BLaER1 treated with 17β-estradiol and CSF1 and Interleukin-3, amounts not matched to agents 10 nM and 100 nM (cell line): Measurements from ENCODE around the gene SLC22A3.
"Not testable (repeated sequence)": the region's sequence is repeated elsewhere in the genome, so short reads cannot be mapped to it uniquely, and the experiment has no call there.

Experiments
- H3K27ac ChIP-seq, 11 experiments: shearing (Covaris generic); formaldehyde crosslinking; 2 replicates each; pipeline ENCODE4 v1.8.1; 2022
- H3K27me3 ChIP-seq, 11 experiments: shearing (Covaris generic); formaldehyde crosslinking; 2 replicates each; pipeline ENCODE4 v1.8.1; 2022
- H3K36me3 ChIP-seq, 11 experiments: shearing (Covaris generic); formaldehyde crosslinking; 2 replicates each; pipeline ENCODE4 v1.8.1; 2022
- H3K4me1 ChIP-seq, 10 experiments: shearing (Covaris generic); formaldehyde crosslinking; 2 replicates each; pipeline ENCODE4 v1.8.1; 2022
- H3K4me2 ChIP-seq, 11 experiments: shearing (Covaris generic); formaldehyde crosslinking; 2 replicates each; pipeline ENCODE4 v1.8.1; 2022
- H3K4me3 ChIP-seq, 10 experiments: shearing (Covaris generic); formaldehyde crosslinking; 2 replicates each; pipeline ENCODE4 v1.8.1; 2022
- H3K9ac ChIP-seq, 11 experiments: shearing (Covaris generic); formaldehyde crosslinking; 2 replicates each; pipeline ENCODE4 v1.8.1; 2022
- H3K9me3 ChIP-seq, 11 experiments: shearing (Covaris generic); formaldehyde crosslinking; replicated peaks in 1 of 11; 2 replicates each; pipeline ENCODE4 v1.8.1; 2022
- H4K20me1 ChIP-seq, 11 experiments: shearing (Covaris generic); formaldehyde crosslinking; 2 replicates each; pipeline ENCODE4 v1.8.1; 2022
- Cebpa-rat ChIP-seq, 11 experiments: shearing (Covaris generic); IDR thresholded peaks; 2 replicates each; pipeline ENCODE4 v1.8.1; 2022

Gene SLC22A3

DNA sequence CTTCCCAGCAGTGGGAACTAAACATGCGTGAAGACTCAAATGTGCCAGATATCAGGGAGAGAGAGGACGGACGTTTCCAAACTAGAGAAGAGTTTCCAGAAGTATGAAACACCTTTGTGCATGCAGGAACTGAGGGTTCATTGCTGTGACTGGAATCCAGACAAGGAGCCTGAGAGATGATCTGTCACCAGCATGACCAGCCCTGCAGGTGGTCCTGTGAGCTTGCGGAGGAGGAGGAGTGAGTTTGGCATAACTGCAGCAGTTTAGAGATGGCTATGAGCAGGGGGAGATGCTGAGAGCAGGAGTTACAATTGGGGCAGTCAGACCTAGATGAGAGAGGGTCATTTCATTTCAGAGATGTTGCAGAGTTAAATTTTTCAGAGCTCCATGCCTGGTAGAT is 89.6 kb downstream of the SLC22A3 start:
- Histone ChIP-seq H3K4me2 (no peak overlapping the region), H3K9me3 (no peaks in the 10 kb centered on the region), H3K9ac (no peak overlapping the region), H4K20me1 (no peaks in the 10 kb centered on the region), H3K27me3 (peaks cover 0 to 4% (median 0%) of the 10 kb centered on the region in 11 experiments; a peak in 1 of 22 replicates), H3K36me3 (no peaks in the 10 kb centered on the region), H3K4me3 (no peak overlapping the region), H3K27ac (no peak overlapping the region), H3K4me1 (peaks cover 0 to 15% (median 5%) of the 10 kb centered on the region in 10 experiments; a peak in 9 of 20 replicates)
- no peak for TF ChIP-seq Cebpa-rat (IDR thresholded peaks at IDR 0.05)

GRCh38 chr6:160438481-160438880 is 90.3 kb downstream of the SLC22A3 start:
- Histone ChIP-seq H3K27me3 (peaks cover 0 to 4% (median 0%) of the 10 kb centered on the region in 11 experiments; a peak in 1 of 22 replicates), H3K4me2 (no peak overlapping the region), H3K9me3 (no peaks in the 10 kb centered on the region), H4K20me1 (no peaks in the 10 kb centered on the region), H3K27ac (no peak overlapping the region), H3K9ac (no peak overlapping the region), H3K36me3 (no peaks in the 10 kb centered on the region), H3K4me3 (no peak overlapping the region), H3K4me1 (peaks cover 0 to 15% (median 5%) of the 10 kb centered on the region in 10 experiments; a peak in 9 of 20 replicates)
- no peak for TF ChIP-seq Cebpa-rat (IDR thresholded peaks at IDR 0.05)

- Histone ChIP-seq H3K4me2 (no peak overlapping the region), H3K27me3 (peaks cover 0 to 4% (median 0%) of the 10 kb centered on the region in 11 experiments; a peak in 1 of 22 replicates), H3K9ac (no peak overlapping the region), H4K20me1 (no peaks in the 10 kb centered on the region), H3K4me3 (no peak overlapping the region), H3K9me3 (no peaks in the 10 kb centered on the region), H3K27ac (no peak overlapping the region), H3K36me3 (no peaks in the 10 kb centered on the region), H3K4me1 (peaks cover 0 to 15% (median 5%) of the 10 kb centered on the region in 10 experiments; a peak in 9 of 20 replicates)
- TF ChIP-seq Cebpa-rat (IDR thresholded peaks at IDR 0.05) = no peak
Measured at GRCh38 chr6:160439751-160440150, 91.6 kb downstream of the SLC22A3 start.

- Histone ChIP-seq H3K9me3 (peaks cover 0 to 7% (median 0%) of the 10 kb centered on the region in 11 experiments; a peak in 3 of 22 replicates), H3K4me2 (no peak overlapping the region), H3K4me1 (peaks cover 0 to 8% (median 0%) of the 10 kb centered on the region in 10 experiments; a peak in 3 of 20 replicates), H3K27ac (no peak overlapping the region), H3K4me3 (no peak overlapping the region), H3K9ac (no peak overlapping the region), H4K20me1 (no peaks in the 10 kb centered on the region), H3K36me3 (no peaks in the 10 kb centered on the region), H3K27me3 (peaks cover 0 to 4% (median 0%) of the 10 kb centered on the region in 11 experiments; a peak in 1 of 22 replicates)
- no peak for TF ChIP-seq Cebpa-rat (IDR thresholded peaks at IDR 0.05)
Measured at GRCh38 chr6:160442151-160442550, 94.0 kb downstream of the SLC22A3 start.

DNA sequence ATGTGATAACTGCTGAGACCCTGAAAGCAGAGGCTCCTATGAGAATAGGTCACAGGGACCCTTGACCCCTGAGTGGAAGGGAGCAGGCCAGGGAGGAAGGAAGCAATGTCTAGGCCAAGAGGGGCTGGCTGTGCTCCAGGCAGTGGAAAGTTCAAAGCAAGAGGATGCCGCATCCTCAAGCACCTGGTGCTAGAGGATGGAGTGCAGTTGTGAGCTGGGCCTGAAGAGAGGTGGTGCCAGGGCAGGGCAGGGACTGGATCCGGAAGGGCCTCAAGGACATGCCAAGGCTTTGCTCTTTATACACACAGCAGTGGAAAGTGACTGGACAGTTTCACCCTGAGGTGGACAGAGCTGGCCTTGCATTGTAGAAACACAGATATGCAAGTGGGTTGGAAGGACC is 97.0 kb downstream of the SLC22A3 start:
- TF ChIP-seq Cebpa-rat (IDR thresholded peaks at IDR 0.05) = no peak
- Histone ChIP-seq H4K20me1 (no peaks in the 10 kb centered on the region), H3K9ac (no peak overlapping the region), H3K4me1 (peaks cover 0 to 8% (median 0%) of the 10 kb centered on the region in 10 experiments; a peak in 3 of 20 replicates), H3K9me3 (peaks cover 0 to 15% (median 7%) of the 10 kb centered on the region in 11 experiments; a peak in 12 of 22 replicates), H3K4me2 (no peak overlapping the region), H3K27ac (no peak overlapping the region), H3K4me3 (no peak overlapping the region), H3K27me3 (peaks cover 0 to 4% (median 0%) of the 10 kb centered on the region in 11 experiments; a peak in 1 of 22 replicates), H3K36me3 (no peaks in the 10 kb centered on the region)

GRCh38 chr6:160447350-160447749 is 99.2 kb downstream of the SLC22A3 start:
- no peak overlapping the region for H3K9ac ChIP-seq
- H3K27ac ChIP-seq = no peak overlapping the region
- peaks cover 0 to 18% (median 8%) of the 10 kb centered on the region in 11 experiments; a peak in 12 of 22 replicates for H3K9me3 ChIP-seq
- no peak for TF ChIP-seq Cebpa-rat (IDR thresholded peaks at IDR 0.05)
- no peak overlapping the region for H3K4me2 ChIP-seq
- H3K36me3 ChIP-seq = no peaks in the 10 kb centered on the region
- no peaks in the 10 kb centered on the region; a peak in 1 of 22 replicates for H4K20me1 ChIP-seq
- peaks cover 0 to 7% (median 0%) of the 10 kb centered on the region in 11 experiments; a peak in 2 of 22 replicates for H3K27me3 ChIP-seq
- no peak overlapping the region for H3K4me3 ChIP-seq
- peaks cover 0 to 8% (median 0%) of the 10 kb centered on the region in 10 experiments; a peak in 3 of 20 replicates for H3K4me1 ChIP-seq

DNA sequence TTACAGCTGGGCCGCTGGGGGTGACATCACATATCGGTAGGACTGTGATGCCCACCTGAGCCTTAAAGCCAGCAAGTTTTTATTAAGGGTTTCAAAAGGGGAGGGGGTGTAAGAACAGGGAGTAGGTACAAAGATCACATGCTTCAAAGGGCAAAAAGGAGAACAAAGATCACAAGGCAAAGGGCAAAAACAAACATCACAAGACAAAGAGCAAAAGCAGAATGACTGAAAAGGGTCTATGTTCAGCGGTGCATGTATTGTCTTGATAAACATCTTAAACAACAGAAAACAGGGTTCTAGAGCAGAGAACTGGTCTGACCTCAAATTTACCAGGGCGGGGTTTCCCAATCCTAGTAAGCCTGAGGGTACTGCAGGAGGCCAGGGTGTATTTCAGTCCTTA is 101.6 kb downstream of the SLC22A3 start:
- H3K4me1 ChIP-seq = not testable (repeated sequence)
- H3K27me3 ChIP-seq = peaks cover 0 to 18% (median 7%) of the 10 kb centered on the region in 11 experiments; a peak in 7 of 22 replicates

GRCh38 chr6:160450849-160451248 is 102.7 kb downstream of the SLC22A3 start:
- TF ChIP-seq Cebpa-rat (IDR thresholded peaks at IDR 0.05) = no peak

More for the DNA sequence above, 101.6 kb downstream of the SLC22A3 start:
- not testable (repeated sequence) for H3K27ac ChIP-seq, H3K4me2 ChIP-seq, H3K4me3 ChIP-seq, H4K20me1 ChIP-seq, H3K9ac ChIP-seq, H3K36me3 ChIP-seq
- H3K9me3 ChIP-seq = peaks cover 0 to 18% (median 8%) of the 10 kb centered on the region in 11 experiments; a peak in 12 of 22 replicates

GRCh38 chr6:160454303-160454702 is 106.1 kb downstream of the SLC22A3 start:
- H3K27ac ChIP-seq = no peak overlapping the region
- H3K9ac ChIP-seq = no peak overlapping the region
- no peak overlapping the region for H3K4me2 ChIP-seq
- H3K36me3 ChIP-seq = no peaks in the 10 kb centered on the region
- H3K27me3 ChIP-seq = peaks cover 22 to 48% (median 35%) of the 10 kb centered on the region in 11 experiments
- H4K20me1 ChIP-seq = peaks cover 0 to 14% (median 5%) of the 10 kb centered on the region in 11 experiments; a peak in 8 of 22 replicates
- peaks cover 0 to 22% (median 5%) of the 10 kb centered on the region in 10 experiments; a peak in 10 of 20 replicates for H3K4me1 ChIP-seq
- H3K9me3 ChIP-seq = peaks cover 0 to 11% (median 7%) of the 10 kb centered on the region in 11 experiments; a peak in 12 of 22 replicates
- H3K4me3 ChIP-seq = no peak overlapping the region
- no peak for TF ChIP-seq Cebpa-rat (IDR thresholded peaks at IDR 0.05)

More at GRCh38 chr6:160450849-160451248, 102.7 kb downstream of the SLC22A3 start:
- Histone ChIP-seq H3K9me3 (peaks cover 0 to 18% (median 8%) of the 10 kb centered on the region in 11 experiments; a peak in 12 of 22 replicates), H3K27ac (no peak overlapping the region), H3K9ac (no peak overlapping the region), H4K20me1 (peaks cover 0 to 5% (median 0%) of the 10 kb centered on the region in 11 experiments; a peak in 4 of 22 replicates), H3K4me3 (no peak overlapping the region), H3K4me2 (no peak overlapping the region), H3K4me1 (no peaks in the 10 kb centered on the region), H3K27me3 (peaks cover 0 to 21% (median 7%) of the 10 kb centered on the region in 11 experiments; a peak in 8 of 22 replicates), H3K36me3 (no peaks in the 10 kb centered on the region)
